D341Med (cell line): Measurements from ENCODE around the gene EFCAB9.
"Not testable (repeated sequence)": the region's sequence is repeated elsewhere in the genome, so short reads cannot be mapped to it uniquely, and the experiment has no call there.

Source experiments
- DNase-seq: peaks from one replicate; pipeline ENCODE4 v3.0.0; 2012; ENCODE audit warnings: low spot score

Gene EFCAB9

GRCh38 chr5:172188893-172189692, 4.9 kb upstream of the EFCAB9 start:
- no peak for DNase-seq

- DNase-seq, result no peak
Observed at GRCh38 chr5:172189693-172190296, 4.2 kb upstream of the EFCAB9 start.

GRCh38 chr5:172194985-172195774, 1.2 kb downstream of the EFCAB9 start:
- DNase-seq, result no peak

GRCh38 chr5:172197775-172198174, 3.8 kb downstream of the EFCAB9 start:
- DNase-seq, result not testable (repeated sequence)

GRCh38 chr5:172199446-172199845, 5.5 kb downstream of the EFCAB9 start:
- DNase-seq, result no peak

- DNase-seq, result no peak
Observed at GRCh38 chr5:172200476-172200875, 6.5 kb downstream of the EFCAB9 start.

- DNase-seq, result not testable (repeated sequence)
Observed at GRCh38 chr5:172205984-172206383, 12.0 kb downstream of the EFCAB9 start.

- DNase-seq, result no peak
Observed at GRCh38 chr5:172207511-172207910, 13.5 kb downstream of the EFCAB9 start.

GRCh38 chr5:172209714-172210113, 15.7 kb downstream of the EFCAB9 start:
- DNase-seq, result no peak

- no peak for DNase-seq
Observed at GRCh38 chr5:172211676-172212075, 17.7 kb downstream of the EFCAB9 start.

- DNase-seq, result no peak
Observed at GRCh38 chr5:172213126-172213525, 19.2 kb downstream of the EFCAB9 start.

GRCh38 chr5:172216345-172216744, 22.4 kb downstream of the EFCAB9 start:
- no peak for DNase-seq

GRCh38 chr5:172219296-172219695, 25.3 kb downstream of the EFCAB9 start:
- DNase-seq, result no peak

GRCh38 chr5:172223901-172224873, 30.2 kb downstream of the EFCAB9 start:
- no peak for DNase-seq

- no peak for DNase-seq
Observed at GRCh38 chr5:172224996-172225395, 31.0 kb downstream of the EFCAB9 start.

GRCh38 chr5:172229904-172230303, 35.9 kb downstream of the EFCAB9 start:
- DNase-seq, result no peak

- no peak for DNase-seq
Observed at GRCh38 chr5:172234031-172234430, 40.1 kb downstream of the EFCAB9 start.

- DNase-seq, result no peak
Observed at GRCh38 chr5:172235132-172235780, 41.3 kb downstream of the EFCAB9 start.

GRCh38 chr5:172235827-172236736, 42.1 kb downstream of the EFCAB9 start:
- DNase-seq, result no peak

- no peak for DNase-seq
Observed at GRCh38 chr5:172238334-172238733, 44.4 kb downstream of the EFCAB9 start.
